CD14-positive monocyte (primary cell): ENCODE measurements around the gene GLCE. TPM values are rescaled to one million over a fixed set of nuclear protein-coding genes. Genes with fewer than 3 reads are reported as not detected.

Experiments
- DNase-seq, 3 donors: peaks; one replicate each; pipeline ENCODE4 v3.0.0-alpha.2; 2011 to 2022
- H2AFZ ChIP-seq: 2 replicates; pipeline ENCODE4 v1.6.0; 2012; ENCODE audit warnings: mild to moderate bottlenecking, low read depth, low read length, inconsistent platforms; ENCODE audit not compliant: insufficient read depth, poor library complexity, severe bottlenecking
- H3K27ac ChIP-seq, 2 donors: 1 replicate in 1 of 2; 2 replicates in 1 of 2; pipeline ENCODE4 v1.5.1; 2012 to 2013; ENCODE audit warnings: low read length in 2 of 2, control low read depth in 1 of 2, inconsistent platforms in 1 of 2, low read depth in 1 of 2, mild to moderate bottlenecking in 1 of 2
- H3K27me3 ChIP-seq, 2 donors: one replicate each; pipeline versions ENCODE4 v1.6.0 to v1.6.1; 2011 to 2013; ENCODE audit warnings: low read length in 2 of 2; ENCODE audit not compliant: control insufficient read depth in 2 of 2, insufficient read depth in 2 of 2
- H3K36me3 ChIP-seq, 2 donors: replicated peaks in 1 of 2; 1 replicate in 1 of 2; 2 replicates in 1 of 2; pipeline versions ENCODE4 v1.5.1 to v1.6.1; 2012 to 2013; ENCODE audit warnings: low read length in 2 of 2, control low read depth in 1 of 2, inconsistent platforms in 1 of 2, mild to moderate bottlenecking in 1 of 2; ENCODE audit not compliant: insufficient read depth in 2 of 2, control insufficient read depth in 1 of 2
- H3K4me1 ChIP-seq, 2 donors: 1 replicate in 1 of 2; 2 replicates in 1 of 2; pipeline versions ENCODE4 v1.5.1 to v1.6.1; 2012 to 2013; ENCODE audit warnings: low read length in 2 of 2, control low read depth in 1 of 2, inconsistent platforms in 1 of 2, mild to moderate bottlenecking in 1 of 2, moderate library complexity in 1 of 2; ENCODE audit not compliant: insufficient read depth in 2 of 2, control insufficient read depth in 1 of 2
- H3K4me2 ChIP-seq: replicated peaks from 2 replicates; pipeline ENCODE3; 2012; ENCODE audit warnings: low read length, moderate library complexity, mild to moderate bottlenecking; ENCODE audit not compliant: poor library complexity, severe bottlenecking; ENCODE audit errors: extremely low read depth
- H3K4me3 ChIP-seq, 3 experiments: fragments of 200-600 bp in 1 of 3; sonication (generic) in 1 of 3; replicated peaks in 1 of 3; 1 replicate in 2 of 3; 2 replicates in 1 of 3; pipeline ENCODE4 v1.5.1; 2011 to 2013; ENCODE audit warnings: low read length in 3 of 3, mild to moderate bottlenecking in 3 of 3, control low read depth in 2 of 3, low read depth in 2 of 3, inconsistent platforms in 1 of 3, moderate library complexity in 1 of 3
- H3K79me2 ChIP-seq: 2 replicates; pipeline ENCODE4 v1.6.0; 2012; ENCODE audit warnings: mild to moderate bottlenecking, control low read depth, inconsistent platforms, low read length, moderate library complexity; ENCODE audit not compliant: insufficient read depth
- H3K9ac ChIP-seq: 2 replicates; pipeline ENCODE4 v1.6.0; 2017; ENCODE audit warnings: low read length, mild to moderate bottlenecking; ENCODE audit not compliant: insufficient read depth, poor library complexity, severe bottlenecking
- H3K9me3 ChIP-seq, 2 donors: replicated peaks in 1 of 2; 1 replicate in 1 of 2; 2 replicates in 1 of 2; pipeline versions ENCODE4 v1.5.1 to v1.6.1; 2012 to 2013; ENCODE audit warnings: low read length in 2 of 2, control low read depth in 1 of 2; ENCODE audit not compliant: control insufficient read depth in 1 of 2, insufficient read depth in 1 of 2
- H4K20me1 ChIP-seq: 2 replicates; pipeline ENCODE4 v1.6.0; 2012; ENCODE audit warnings: mild to moderate bottlenecking, low read length, control low read depth, moderate library complexity; ENCODE audit not compliant: insufficient read depth
- H3K27ac Mint-ChIP-seq, 7 donors: one replicate each; pipeline ENCODE4 v1.8.0; 2020; ENCODE audit warnings: mild to moderate bottlenecking in 7 of 7, mixed read lengths in 7 of 7, moderate library complexity in 6 of 7, inconsistent platforms in 2 of 7
- H3K27me3 Mint-ChIP-seq, 3 donors: one replicate each; pipeline ENCODE4 v1.8.0; 2021 to 2022; ENCODE audit warnings: low read depth in 3 of 3, mild to moderate bottlenecking in 3 of 3, mixed read lengths in 3 of 3, moderate library complexity in 3 of 3, inconsistent platforms in 1 of 3
- H3K36me3 Mint-ChIP-seq, 2 donors: one replicate each; pipeline ENCODE4 v1.8.0; 2020; ENCODE audit warnings: mixed read lengths in 2 of 2, inconsistent platforms in 1 of 2, mild to moderate bottlenecking in 1 of 2
- H3K4me1 Mint-ChIP-seq: one replicate; pipeline ENCODE4 v1.8.0; 2020; ENCODE audit warnings: mild to moderate bottlenecking, mixed read lengths
- H3K4me3 Mint-ChIP-seq, 2 donors: one replicate each; pipeline ENCODE4 v1.8.0; 2020; ENCODE audit warnings: mild to moderate bottlenecking in 2 of 2, mixed read lengths in 2 of 2, moderate library complexity in 1 of 2
- H3K9me3 Mint-ChIP-seq, 7 donors: one replicate each; pipeline ENCODE4 v1.8.0; 2020 to 2022; ENCODE audit warnings: mixed read lengths in 7 of 7, mild to moderate bottlenecking in 6 of 7, moderate library complexity in 6 of 7, inconsistent platforms in 2 of 7
- CTCF ChIP-seq: fragments of 200-600 bp; IDR thresholded peaks from one replicate; pipeline ENCODE4 v1.8.0; 2022; ENCODE audit warnings: antibody characterized with exemption, mild to moderate bottlenecking
- whole genome bisulfite sequencing: methylation state at CpG from one replicate; pipeline ENCODE4 v1.1.5; 2013; ENCODE audit warnings: missing lambda C conversion rate; ENCODE audit not compliant: insufficient coverage; 5-methylcytosine and 5-hydroxymethylcytosine counted together
- intact Hi-C, 2 donors: fragments of 100-400 bp; cut with micrococcal nuclease; formaldehyde crosslinking; loops; one replicate each; pipeline versions ENCODE4 v1.15.0 to v1.15.1; 2023
- polyA plus RNA-seq, 3 donors: library from polyadenylated mRNA; depleted of rRNA in 1 of 3; unstranded in 2 of 3; stranded (reverse) in 1 of 3; fragments of 300-500 nt in 2 of 3; fragments of >200 nt in 1 of 3; fragmentation: Illumina TruSeq in 2 of 3; gene quantifications; 1 replicate in 2 of 3; 2 replicates in 1 of 3; pipeline ENCODE4 v1.2.3, GENCODE V29; 2012 to 2021

The GLCE gene
- polyA plus RNA-seq, 3 donors = 11.0 to 24.3 (median 24.0) TPM

- Histone ChIP-seq H3K4me1 (peaks cover 12 to 16% of the 10 kb centered on the region in 2 donors), H4K20me1 (peaks cover 23% of the 10 kb centered on the region), H2AFZ (peak overlapping the region; percentile 18), H3K4me2 (no peak overlapping the region), H3K27ac (no peak overlapping the region), H3K79me2 (peaks cover 34% of the 10 kb centered on the region), H3K36me3 (no peaks in the 10 kb centered on the region), H3K9ac (no peak overlapping the region), H3K27me3 (peaks cover 0 to 8% of the 10 kb centered on the region in 2 donors), H3K9me3 (no peaks in the 10 kb centered on the region), H3K4me3 (no peak overlapping the region)
- no CpG with 5 or more reads among the region's 6 CpGs for WGBS
- Mint-ChIP-seq H3K36me3 (no peaks in the 10 kb centered on the region), H3K4me1 (peaks cover 22% of the 10 kb centered on the region), H3K4me3 (peak overlapping the region in 1 of 2 donors; percentile 2), H3K27me3 (peaks cover 8 to 15% (median 12%) of the 10 kb centered on the region in 3 donors), H3K27ac (no peak overlapping the region), H3K9me3 (peaks cover 0 to 1% (median 0%) of the 10 kb centered on the region in 7 donors)
- DNase-seq = no peak
- no peak for TF ChIP-seq CTCF
- intact Hi-C loops = no loop called here
Observed at GRCh38 chr15:69158843-69159240, 1.6 kb upstream of the GLCE start.

GRCh38 chr15:69159805-69160140 is 662 bp upstream of the GLCE start:
- peak overlapping the region; percentile 91 for H3K9ac ChIP-seq
- peak overlapping the region in 1 of 2 donors; percentile 68 for H3K27ac ChIP-seq
- DNase-seq = no peak
- H4K20me1 ChIP-seq = peaks cover 25% of the 10 kb centered on the region
- WGBS = 25% methylated on average over 7 of the region's 7 CpGs
- Mint-ChIP-seq H3K4me3 (peak overlapping the region; percentile 93 to 98), H3K27me3 (peaks cover 7 to 15% (median 12%) of the 10 kb centered on the region in 3 donors), H3K36me3 (no peaks in the 10 kb centered on the region), H3K27ac (peak overlapping the region in 3 of 7 donors; percentile 75 to 80 (median 79)), H3K9me3 (peaks cover 0 to 1% (median 0%) of the 10 kb centered on the region in 7 donors), H3K4me1 (peaks cover 20% of the 10 kb centered on the region)
- peaks cover 37% of the 10 kb centered on the region for H3K79me2 ChIP-seq
- peak overlapping the region; percentile 99 for H3K4me2 ChIP-seq
- intact Hi-C loops = no loop called here
- peaks cover 12 to 16% of the 10 kb centered on the region in 2 donors for H3K4me1 ChIP-seq
- peaks cover 0 to 8% of the 10 kb centered on the region in 2 donors for H3K27me3 ChIP-seq
- H3K4me3 ChIP-seq = peak overlapping the region; percentile 55 to 93 (median 83)
- no peaks in the 10 kb centered on the region for H3K9me3 ChIP-seq
- no peaks in the 10 kb centered on the region for H3K36me3 ChIP-seq
- peak overlapping the region; percentile 100 for H2AFZ ChIP-seq
- TF ChIP-seq CTCF = no peak
